ENCODE results near the gene HMGCS1.

DNA sequence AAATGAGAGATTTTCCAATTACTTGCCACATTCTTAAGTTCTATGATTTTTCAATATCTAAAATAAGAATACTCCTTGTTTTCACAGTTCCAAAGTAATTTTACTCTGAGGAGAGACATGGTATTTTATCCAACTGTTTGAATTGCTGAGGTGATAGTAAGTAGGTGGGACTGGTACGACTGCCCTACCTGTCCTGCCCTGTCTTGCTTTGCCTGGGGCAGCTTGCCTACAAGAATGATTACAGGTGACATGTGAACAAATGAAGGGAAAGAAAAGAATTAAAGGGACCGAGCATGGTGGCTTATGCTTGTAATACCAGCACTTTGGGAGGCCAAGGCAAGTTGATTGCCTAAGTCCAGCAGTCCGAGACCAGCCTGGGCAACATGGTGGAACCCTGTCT lies 41.6 kb upstream of the HMGCS1 start:
- TF ChIP-seq CTCF (conservative IDR thresholded peaks at IDR 0.05) (no peak), ZFX (IDR thresholded peaks at IDR 0.05) (no peak)

All from C4-2B (cell line).